HL-60/S4 (cell line): Measurements from ENCODE around the gene TYSND1.
"Not testable (repeated sequence)": the region's sequence is repeated elsewhere in the genome, so short reads cannot be mapped to it uniquely, and the experiment has no call there.

ENCODE experiments used
- in situ Hi-C: fragments of 300-500 bp; cut with MboI; formaldehyde crosslinking; loops from 2 replicates; pipeline ENCODE4 v1.14.3; 2022; ENCODE audit warnings: low sequenced_read_pairs

The TYSND1 gene

GRCh38 chr10:70114902-70115301, 31.6 kb downstream of the TYSND1 start:
- in situ Hi-C loops: no loop called here

GRCh38 chr10:70112071-70112470, 34.4 kb downstream of the TYSND1 start:
- in situ Hi-C loops: no loop called here

- in situ Hi-C loops: no loop called here
Measured at GRCh38 chr10:70111496-70111895, 35.0 kb downstream of the TYSND1 start.

GRCh38 chr10:70109064-70109729, 37.3 kb downstream of the TYSND1 start:
- in situ Hi-C loops: no loop called here

GRCh38 chr10:70106958-70107791, 39.3 kb downstream of the TYSND1 start:
- in situ Hi-C loops: no loop called here

GRCh38 chr10:70101668-70102067, 44.8 kb downstream of the TYSND1 start:
- in situ Hi-C loops: no loop called here

GRCh38 chr10:70101068-70101562, 45.4 kb downstream of the TYSND1 start:
- in situ Hi-C loops: not testable (repeated sequence)

- in situ Hi-C loops: no loop called here
Measured at GRCh38 chr10:70098271-70098670, 48.2 kb downstream of the TYSND1 start.

GRCh38 chr10:70097459-70097858, 49.0 kb downstream of the TYSND1 start:
- in situ Hi-C loops: no loop called here

GRCh38 chr10:70096705-70097420, 49.6 kb downstream of the TYSND1 start:
- in situ Hi-C loops: no loop called here

- in situ Hi-C loops: no loop called here
Measured at GRCh38 chr10:70096016-70096704, 50.3 kb downstream of the TYSND1 start.

- in situ Hi-C loops: no loop called here
Measured at GRCh38 chr10:70094250-70094649, 52.2 kb downstream of the TYSND1 start.

- in situ Hi-C loops: no loop called here
Measured at GRCh38 chr10:70093335-70093944, 53.1 kb downstream of the TYSND1 start.

GRCh38 chr10:70092389-70092718, 54.1 kb downstream of the TYSND1 start:
- in situ Hi-C loops: no loop called here

GRCh38 chr10:70090951-70091350, 55.5 kb downstream of the TYSND1 start:
- in situ Hi-C loops: no loop called here

GRCh38 chr10:70090013-70090412, 56.5 kb downstream of the TYSND1 start:
- in situ Hi-C loops: no loop called here

GRCh38 chr10:70088308-70088698, 58.2 kb downstream of the TYSND1 start:
- in situ Hi-C loops: no loop called here
